IPS DF 6.9 (cell line): Measurements from ENCODE around the gene SLC17A9.

Experiments used
- DNase-seq: peaks from one replicate; pipeline ENCODE4 v3.0.0-alpha.2; 2013; ENCODE audit warnings: low read depth, low spot score
- H3K27ac ChIP-seq: one replicate; pipeline ENCODE4 v1.5.1; 2013; ENCODE audit warnings: low read length, control low read depth
- H3K27me3 ChIP-seq: 2 replicates; pipeline ENCODE4 v1.6.1; 2013; ENCODE audit warnings: mild to moderate bottlenecking, low read length; ENCODE audit not compliant: control insufficient read depth, insufficient read depth
- H3K36me3 ChIP-seq: 2 replicates; pipeline ENCODE4 v1.6.1; 2013; ENCODE audit warnings: low read length; ENCODE audit not compliant: control insufficient read depth, insufficient read depth
- H3K4me1 ChIP-seq: 2 replicates; pipeline ENCODE4 v1.6.1; 2013; ENCODE audit warnings: low read length; ENCODE audit not compliant: control insufficient read depth, insufficient read depth
- H3K4me3 ChIP-seq: 2 replicates; pipeline ENCODE4 v1.5.1; 2013; ENCODE audit warnings: mild to moderate bottlenecking, low read length
- H3K9me3 ChIP-seq: 2 replicates; pipeline ENCODE4 v1.6.1; 2013; ENCODE audit warnings: low read length, inconsistent platforms; ENCODE audit not compliant: control insufficient read depth, insufficient read depth
- WGBS: extraction: QIAGEN DNeasy Blood & Tissue Kit; methylation state at CpG from one replicate; pipeline ENCODE4 v1.1.7; 2013; ENCODE audit warnings: mixed read lengths, missing lambda C conversion rate; ENCODE audit not compliant: insufficient read length, insufficient coverage; 5-methylcytosine and 5-hydroxymethylcytosine counted together

Gene SLC17A9

GRCh38 chr20:63015662-63016361 is 63.3 kb downstream of the SLC17A9 start:
- Histone ChIP-seq H3K27ac (no peak overlapping the region), H3K9me3 (no peaks in the 10 kb centered on the region), H3K4me1 (peaks cover 7% of the 10 kb centered on the region; the same call in 1 of the 2 replicates), H3K27me3 (no peaks in the 10 kb centered on the region), H3K4me3 (no peak overlapping the region), H3K36me3 (no peaks in the 10 kb centered on the region)
- no peak for DNase-seq
- WGBS, result no CpG with 5 or more reads among the region's 22 CpGs

- WGBS, result no CpG with 5 or more reads among the region's 14 CpGs
- no peaks in the 10 kb centered on the region for H3K27me3 ChIP-seq
- no peak for DNase-seq
Measured at GRCh38 chr20:63016514-63017075, 64.1 kb downstream of the SLC17A9 start.

GRCh38 chr20:63017076-63017825 is 64.7 kb downstream of the SLC17A9 start:
- Histone ChIP-seq H3K4me1 (peaks cover 7% of the 10 kb centered on the region; the same call in 1 of the 2 replicates), H3K36me3 (no peaks in the 10 kb centered on the region), H3K9me3 (no peaks in the 10 kb centered on the region), H3K4me3 (no peak overlapping the region), H3K27me3 (no peaks in the 10 kb centered on the region), H3K27ac (no peak overlapping the region)
- no CpG with 5 or more reads among the region's 22 CpGs for WGBS
- no peak for DNase-seq

More at GRCh38 chr20:63016514-63017075, 64.1 kb downstream of the SLC17A9 start:
- no peaks in the 10 kb centered on the region for H3K9me3 ChIP-seq
- H3K36me3 ChIP-seq, result no peaks in the 10 kb centered on the region
- H3K4me3 ChIP-seq, result no peak overlapping the region
- peaks cover 7% of the 10 kb centered on the region; the same call in 1 of the 2 replicates for H3K4me1 ChIP-seq
- H3K27ac ChIP-seq, result no peak overlapping the region

GRCh38 chr20:63017826-63018411 is 65.4 kb downstream of the SLC17A9 start:
- H3K9me3 ChIP-seq, result no peaks in the 10 kb centered on the region
- peaks cover 7% of the 10 kb centered on the region; the same call in 1 of the 2 replicates for H3K4me1 ChIP-seq
- no peak overlapping the region for H3K4me3 ChIP-seq
- DNase-seq, result no peak
- WGBS, result no CpG with 5 or more reads among the region's 25 CpGs
- H3K36me3 ChIP-seq, result no peaks in the 10 kb centered on the region
- H3K27ac ChIP-seq, result no peak overlapping the region
- no peaks in the 10 kb centered on the region for H3K27me3 ChIP-seq
